RCC 7860 (cell line): ENCODE measurements around the gene USP15.
"Not testable (repeated sequence)": the region's sequence is repeated elsewhere in the genome, so short reads cannot be mapped to it uniquely, and the experiment has no call there.

Experiments used
- DNase-seq: peaks from one replicate; pipeline ENCODE4 v3.0.0-alpha.2; 2015; ENCODE audit warnings: low spot score
- FAIRE-seq: peaks from 2 replicates; lab custom pipeline; 2012; peaks lifted over from hg19 to GRCh38; lab: Jason Lieb, UNC

Gene USP15

DNA sequence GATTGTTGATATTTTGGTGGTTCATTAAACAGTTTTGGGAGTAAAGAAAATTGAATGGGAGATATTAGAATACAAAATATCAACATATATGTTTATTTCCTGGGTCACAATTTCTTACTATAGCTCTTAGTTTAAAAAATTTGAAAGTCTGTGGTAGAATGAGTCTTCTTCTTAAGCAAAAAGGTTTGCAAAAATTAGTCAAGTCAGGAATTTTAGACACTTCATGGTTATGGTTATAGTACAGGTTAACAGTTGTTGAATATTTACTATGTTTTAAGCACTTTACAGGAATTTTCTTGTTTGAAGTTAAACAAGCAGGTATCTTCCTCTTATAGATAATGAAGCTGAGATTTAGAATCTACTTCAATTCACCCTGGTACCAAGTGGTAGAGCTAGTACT is 56.8 kb downstream of the USP15 start:
- DNase-seq (no peak), FAIRE-seq (no peak)

DNA sequence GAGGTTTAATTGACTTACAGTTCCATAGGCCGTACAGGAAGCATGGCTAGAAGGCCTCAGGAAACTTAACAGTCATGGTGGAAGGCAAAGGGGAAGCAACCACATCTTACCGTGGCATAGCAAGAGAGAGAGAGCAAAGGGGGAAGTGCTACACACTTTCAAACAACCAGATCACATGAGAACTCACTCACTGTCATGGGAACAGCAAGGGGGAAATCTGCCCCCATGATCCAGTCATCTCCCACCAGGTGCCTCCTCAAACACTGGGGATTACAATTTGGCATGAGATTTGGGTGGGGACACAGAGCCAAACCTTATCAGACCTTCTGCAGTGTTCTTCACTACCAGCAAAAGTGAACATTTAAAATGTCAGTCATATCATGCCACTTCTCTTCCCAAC is 58.9 kb downstream of the USP15 start:
- no peak for DNase-seq
- no peak for FAIRE-seq

DNA sequence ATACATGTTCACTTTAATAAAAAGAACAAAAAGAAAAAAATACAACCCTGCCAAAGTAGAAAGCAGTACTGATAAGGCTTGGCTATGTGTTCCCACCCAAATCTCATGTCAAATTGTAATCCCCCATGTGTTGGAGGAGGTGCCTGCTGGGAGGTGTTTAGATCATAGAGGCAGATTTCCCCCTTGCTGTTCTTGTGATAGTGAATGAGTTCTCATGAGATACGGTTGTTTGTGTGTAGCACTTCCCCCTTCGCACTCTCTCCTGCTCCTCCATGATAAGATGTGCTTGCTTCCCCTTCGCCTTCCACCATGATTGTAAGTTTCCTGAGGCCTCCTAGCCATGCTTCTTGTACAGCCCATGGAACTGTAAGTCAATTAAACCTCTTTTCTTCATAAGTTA is 59.9 kb downstream of the USP15 start:
- FAIRE-seq: no peak

DNA sequence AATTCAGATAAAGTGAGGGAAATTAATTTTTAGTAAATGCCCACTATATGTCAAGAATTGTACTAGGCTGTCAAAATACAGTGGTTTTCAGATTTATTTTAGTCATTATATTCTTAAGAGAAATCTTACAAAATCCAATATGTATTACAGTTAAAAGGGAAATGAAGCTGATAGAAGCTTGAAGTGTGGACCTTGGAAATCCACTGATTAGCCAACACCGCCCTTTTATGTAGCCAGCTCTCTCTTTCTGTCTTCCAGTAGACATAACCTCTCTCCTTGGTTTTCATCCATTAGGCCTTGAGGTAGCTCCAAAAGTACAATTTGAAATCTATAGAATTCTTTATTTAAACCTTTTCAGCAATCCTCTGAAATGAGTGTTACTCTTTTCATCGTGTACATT is 63.2 kb downstream of the USP15 start:
- DNase-seq (no peak), FAIRE-seq (no peak)

More for the DNA sequence above, 59.9 kb downstream of the USP15 start:
- no peak for DNase-seq

DNA sequence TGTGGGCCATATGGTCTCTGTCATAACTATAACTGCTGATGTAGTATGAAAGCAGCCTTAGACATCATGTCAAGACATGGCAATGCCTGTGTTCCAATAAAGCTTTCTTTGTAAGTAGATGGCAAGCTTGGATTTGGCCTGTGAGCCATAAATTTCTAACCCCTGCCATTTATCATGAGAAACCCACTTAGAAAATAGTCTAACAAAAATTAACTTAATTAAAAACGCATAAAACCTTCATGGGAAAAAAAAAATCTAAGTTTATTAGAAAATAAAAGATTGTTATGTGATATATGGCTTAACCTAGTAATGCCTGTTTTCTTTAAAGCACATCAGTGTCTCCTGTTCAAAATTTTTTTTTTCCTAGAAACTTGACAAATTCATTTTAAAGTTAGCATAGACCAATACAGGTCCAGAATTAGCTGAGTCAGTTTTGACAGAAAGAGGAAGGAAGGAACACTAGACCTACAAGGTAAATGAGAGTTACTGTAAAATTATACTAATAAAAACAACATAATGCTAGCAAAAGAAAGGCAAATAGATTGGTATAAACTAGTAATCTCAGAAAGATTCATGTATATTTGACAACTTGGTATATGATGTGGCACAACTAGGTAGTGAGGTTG is 68.2 kb downstream of the USP15 start:
- DNase-seq: no peak
- FAIRE-seq: no peak

DNA sequence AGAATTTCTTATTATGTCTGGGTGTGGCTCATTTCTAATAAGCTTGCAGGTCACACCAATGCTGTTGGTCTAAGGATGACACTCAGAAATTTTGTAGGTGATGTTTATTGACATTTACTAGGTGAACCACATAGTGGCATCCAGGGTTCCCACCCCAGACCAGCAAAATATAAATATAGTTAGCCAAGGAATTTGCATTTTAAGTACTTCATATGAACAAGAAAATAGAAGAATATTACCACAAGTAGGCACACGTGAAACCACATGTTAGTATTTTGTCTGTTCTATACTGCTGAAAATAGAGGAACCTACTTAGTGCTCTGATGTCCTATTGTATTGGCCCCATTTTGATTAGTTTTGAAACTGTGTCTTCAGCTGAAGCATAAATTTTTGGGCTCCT is 71.1 kb downstream of the USP15 start:
- no peak for FAIRE-seq
- no peak for DNase-seq

DNA sequence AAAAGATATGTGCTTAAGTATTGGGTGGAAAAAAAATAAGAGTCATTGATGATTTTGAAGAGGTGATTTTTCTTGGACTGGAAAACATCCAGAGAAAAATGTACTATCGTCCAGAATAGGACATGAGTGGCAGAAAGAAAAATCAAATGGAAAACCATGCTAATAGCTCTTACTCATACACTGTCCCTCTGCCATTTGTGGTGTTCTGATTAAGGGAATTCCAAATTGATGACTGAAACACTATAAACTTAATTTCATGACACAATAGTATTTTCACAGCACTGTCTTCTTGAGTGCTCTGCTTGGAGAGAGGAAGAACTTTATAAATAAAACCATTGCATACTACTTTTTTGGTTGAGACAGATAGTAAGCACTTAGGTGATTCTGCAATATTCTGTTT is 72.4 kb downstream of the USP15 start:
- FAIRE-seq (no peak), DNase-seq (peak; percentile 15)

DNA sequence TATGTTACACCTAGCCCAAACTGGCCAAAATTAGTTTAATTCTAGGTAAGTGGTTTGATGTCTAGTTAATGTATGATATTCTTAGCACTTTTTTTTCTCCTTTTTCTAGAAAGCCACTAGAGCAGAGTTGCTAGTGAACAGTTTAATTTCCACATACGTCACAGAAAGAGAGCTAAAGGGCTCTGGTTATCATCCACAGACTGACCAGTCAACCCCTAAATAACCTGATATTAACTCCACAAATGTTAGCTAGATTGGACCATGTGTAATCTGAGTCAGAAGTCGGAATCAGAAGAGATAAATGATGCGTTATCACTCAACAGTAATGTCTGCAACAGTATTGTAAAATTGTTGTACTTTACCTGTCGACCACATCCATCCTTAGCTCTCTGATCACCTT is 74.9 kb downstream of the USP15 start:
- no peak for FAIRE-seq

DNA sequence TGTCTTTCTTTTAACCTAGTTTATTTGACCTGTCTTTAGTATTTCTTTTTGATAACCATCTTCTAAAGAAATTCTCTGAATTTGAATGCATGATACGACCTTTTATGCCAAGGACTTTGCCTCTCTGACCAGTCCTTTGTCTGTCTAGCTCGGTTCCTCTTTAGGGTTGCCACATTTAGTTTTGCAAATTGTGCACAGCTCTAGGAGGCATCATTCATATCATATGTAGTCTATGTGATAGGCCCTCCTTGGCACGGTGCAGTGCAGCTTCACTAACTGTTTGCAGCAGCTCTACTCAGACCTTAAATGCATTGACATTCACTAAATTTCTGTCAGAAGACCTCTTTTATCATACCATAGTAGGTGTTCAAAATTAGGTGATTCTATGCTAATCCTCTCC is 75.6 kb downstream of the USP15 start:
- DNase-seq: no peak
- no peak for FAIRE-seq

More for the DNA sequence above, 74.9 kb downstream of the USP15 start:
- DNase-seq: no peak

DNA sequence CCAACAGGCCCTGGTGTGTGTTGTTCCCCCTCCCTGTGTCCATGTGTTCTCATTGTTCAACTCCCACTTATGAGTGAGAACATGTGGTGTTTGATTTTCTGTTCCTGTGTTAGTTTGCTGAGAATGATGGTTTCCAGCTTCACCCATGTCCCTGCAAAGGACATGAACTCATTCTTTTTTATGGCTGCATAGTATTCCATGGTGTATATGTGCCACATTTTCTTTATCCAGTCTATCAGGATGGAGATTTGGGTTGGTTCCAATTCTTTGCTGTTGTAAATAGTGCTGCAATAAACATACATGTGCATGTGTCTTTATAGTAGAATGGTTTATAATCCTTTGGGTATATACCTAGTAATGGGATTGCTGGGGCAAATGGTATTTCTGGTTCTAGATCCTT is 77.4 kb downstream of the USP15 start:
- DNase-seq, FAIRE-seq: not testable (repeated sequence)

DNA sequence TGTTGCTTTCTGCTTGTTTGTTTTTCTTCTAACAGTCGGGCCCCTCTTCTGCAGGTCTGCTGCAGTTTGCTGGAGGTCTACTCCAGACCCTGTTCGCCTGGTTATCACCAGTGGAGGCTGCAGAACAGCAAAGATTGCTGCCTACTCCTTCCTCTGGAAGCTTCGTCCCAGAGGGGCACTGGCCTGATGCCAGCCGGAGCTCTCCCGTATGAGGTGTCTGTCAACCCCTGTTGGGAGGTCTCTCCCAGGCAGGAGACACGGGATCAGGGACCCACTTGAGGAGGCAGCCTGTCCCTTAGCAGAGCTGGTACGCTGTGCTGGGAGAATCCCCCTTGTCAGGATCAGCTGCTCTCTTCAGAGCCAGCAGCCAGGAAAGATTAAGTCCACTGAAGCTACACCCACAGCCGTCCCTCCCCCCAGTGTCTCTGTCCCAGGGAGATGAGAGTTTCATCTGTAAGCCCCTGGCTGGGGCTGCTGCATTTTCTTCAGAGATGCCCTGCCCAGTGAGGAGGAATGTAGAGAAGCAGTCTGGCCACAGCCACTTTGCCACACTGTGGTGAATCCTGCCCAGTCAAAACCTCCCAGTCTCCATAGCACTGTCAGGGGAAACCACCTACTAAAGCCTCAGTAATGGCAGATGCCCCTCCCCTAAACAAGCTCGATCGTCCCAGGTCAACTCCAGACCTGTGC is 82.6 kb downstream of the USP15 start:
- not testable (repeated sequence) for DNase-seq, FAIRE-seq

DNA sequence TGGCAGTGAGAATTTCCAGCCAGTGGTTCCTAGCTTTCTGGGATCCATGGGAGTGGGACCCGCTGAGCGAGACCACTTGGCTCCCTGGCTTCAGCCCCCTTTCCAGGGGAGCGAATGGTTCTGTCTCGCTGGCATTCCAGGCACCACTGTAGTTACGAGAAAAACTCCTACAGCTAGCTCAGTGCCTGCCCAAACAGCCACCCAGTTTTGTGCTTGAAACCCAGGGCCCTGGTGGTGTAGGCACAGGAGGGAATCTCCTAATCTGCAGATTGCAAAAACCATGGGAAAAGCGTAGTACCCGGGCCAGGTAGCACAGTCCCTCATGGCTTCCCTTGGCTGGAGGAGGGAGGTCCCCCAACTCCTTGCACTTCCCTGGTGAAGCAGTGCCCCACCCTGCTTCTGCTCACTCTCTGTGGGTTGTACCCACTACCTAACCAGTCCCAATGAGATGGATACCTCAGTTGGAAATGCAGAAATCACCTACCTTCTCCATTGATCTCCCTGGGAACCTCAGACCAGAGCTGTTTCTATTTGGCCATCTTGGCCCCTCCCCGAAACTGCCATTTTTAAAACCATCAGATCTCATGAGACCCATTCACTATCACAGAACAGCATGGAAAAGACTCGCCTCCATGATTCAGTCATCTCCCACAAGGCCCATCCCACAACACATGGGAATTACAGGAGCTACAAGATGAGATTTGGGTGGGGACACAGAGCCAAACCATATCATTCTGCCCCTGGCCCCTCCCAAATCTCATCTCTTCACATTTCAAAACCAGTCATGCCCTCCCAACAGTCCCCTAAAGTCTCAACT is 83.3 kb downstream of the USP15 start:
- FAIRE-seq, DNase-seq: not testable (repeated sequence)

DNA sequence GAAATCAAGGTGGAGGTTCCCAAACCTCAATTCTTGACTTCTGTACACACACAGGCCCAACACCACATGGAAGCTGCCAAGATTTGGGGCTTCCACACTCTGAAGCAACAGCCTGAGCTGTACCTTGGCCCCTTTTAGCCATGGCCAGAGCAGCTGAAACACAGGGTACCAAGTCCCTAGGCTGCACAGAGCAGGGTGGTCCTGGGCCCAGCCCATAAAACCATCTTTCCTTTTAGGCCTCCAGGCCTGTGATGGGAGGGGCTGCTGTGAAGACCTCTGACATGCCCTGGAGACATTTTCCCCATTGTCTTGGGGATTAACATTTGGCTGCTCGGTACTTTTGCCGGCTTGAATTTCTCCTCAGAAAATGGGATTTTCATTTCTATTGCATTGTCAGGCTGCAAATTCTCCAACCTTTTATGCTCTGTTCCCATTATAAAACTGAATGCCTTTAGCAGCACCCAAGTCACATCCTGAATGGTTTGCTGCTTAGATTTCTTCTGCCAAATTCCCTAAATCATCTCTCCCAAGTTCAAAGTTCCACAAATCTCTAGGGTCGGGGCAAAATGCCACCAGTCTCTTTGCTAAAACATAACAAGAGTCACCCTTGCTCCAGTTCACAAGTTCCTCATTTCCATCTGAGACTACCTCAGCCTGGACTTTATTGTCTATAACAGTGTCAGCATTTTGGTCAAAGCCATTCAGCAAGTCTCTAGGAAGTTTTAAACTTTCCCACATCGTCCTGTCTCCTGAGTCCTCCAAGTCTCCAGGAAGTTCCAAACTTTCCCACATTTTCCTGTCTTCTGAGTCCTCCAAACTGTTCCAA is 84.7 kb downstream of the USP15 start:
- FAIRE-seq, DNase-seq: not testable (repeated sequence)

DNA sequence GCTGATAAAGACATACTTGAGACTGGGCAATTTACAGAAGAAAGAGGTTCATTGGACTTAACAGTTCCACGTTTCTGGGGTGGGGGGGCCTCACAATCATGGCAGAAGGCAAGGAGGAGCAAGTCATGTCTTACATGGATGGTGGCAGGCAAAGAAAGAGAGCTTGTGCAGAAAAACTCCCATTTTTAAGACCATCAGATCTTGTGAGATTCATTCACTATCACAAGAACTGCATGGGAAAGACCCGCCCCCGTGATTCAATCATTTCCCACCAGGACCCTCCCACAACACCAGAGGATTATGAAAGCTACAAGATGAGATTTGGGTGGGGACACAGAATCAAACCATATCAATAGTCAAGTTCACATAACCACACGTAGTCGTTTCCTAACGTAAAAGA is 85.5 kb downstream of the USP15 start:
- FAIRE-seq: no peak
- no peak for DNase-seq

DNA sequence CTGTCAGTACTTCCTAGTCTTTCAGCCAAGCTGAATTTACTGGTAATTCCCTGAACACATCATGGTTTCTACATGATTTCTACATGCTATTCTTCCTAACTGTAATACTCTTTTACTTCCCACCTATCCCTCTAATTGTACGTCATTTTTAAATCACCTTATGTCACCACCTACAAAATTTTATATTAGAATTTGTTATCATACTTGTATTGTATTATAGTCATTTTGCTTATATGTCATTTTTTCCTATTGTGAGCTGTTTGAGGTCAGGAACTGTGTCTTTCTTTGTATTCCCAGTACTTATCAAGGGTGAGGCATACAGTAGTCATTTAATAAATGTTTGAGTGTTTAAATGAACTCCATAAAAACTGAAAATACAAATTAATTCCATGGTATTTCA is 86.6 kb downstream of the USP15 start:
- no peak for FAIRE-seq

DNA sequence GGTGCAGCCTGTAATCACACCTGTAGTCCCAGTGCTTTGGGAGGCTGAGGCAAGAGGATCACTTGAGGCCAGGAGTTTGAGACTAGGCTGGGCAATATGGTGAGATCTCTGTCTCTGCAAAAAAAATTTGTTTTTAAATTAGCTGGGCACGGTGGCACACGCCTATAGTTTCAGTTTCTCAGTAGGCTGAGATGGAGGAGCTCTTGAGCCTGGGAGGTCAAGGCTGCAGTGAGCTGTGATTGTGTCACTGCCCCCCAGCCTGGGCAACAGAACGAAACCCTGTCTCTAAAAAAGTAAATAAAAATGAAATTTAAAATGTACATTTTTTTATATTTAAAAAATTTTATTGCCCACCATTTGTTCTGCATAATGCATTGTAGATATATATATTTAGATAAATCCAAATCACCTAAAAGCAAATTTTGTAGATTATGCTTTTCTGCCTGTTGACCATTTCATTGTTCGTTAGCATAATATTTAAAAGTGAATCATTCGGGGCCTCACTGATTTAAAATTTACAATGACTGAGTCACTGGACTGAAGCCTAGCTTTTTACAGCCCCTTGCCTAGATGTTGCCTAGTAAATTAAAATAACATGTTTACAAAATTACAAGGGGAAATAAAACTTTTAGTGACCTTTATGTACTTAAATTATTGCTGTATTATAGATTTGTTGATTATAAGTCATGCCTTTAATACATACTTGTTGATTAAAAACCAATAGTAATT is 87.9 kb downstream of the USP15 start:
- DNase-seq: no peak
- no peak for FAIRE-seq

More for the DNA sequence above, 86.6 kb downstream of the USP15 start:
- DNase-seq: no peak

DNA sequence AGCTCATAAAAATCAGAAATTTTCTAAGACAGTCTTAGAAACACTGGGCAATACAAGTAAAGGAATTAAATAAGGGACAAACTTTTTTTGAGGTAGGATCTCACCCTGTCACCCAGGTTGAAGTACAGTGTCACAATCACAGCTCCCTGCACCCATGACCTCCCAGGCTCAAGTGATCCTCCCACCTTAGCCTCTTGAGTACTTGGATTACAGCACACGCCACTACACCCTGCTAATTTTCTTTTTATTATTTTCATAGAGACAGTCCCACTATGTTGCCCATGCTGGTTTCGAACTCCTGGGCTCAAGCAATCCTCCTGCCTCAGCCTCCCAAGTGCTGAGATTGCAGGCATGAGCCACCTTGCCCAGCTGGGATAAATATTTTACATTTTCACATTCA is 90.3 kb downstream of the USP15 start:
- FAIRE-seq: no peak
- no peak for DNase-seq

DNA sequence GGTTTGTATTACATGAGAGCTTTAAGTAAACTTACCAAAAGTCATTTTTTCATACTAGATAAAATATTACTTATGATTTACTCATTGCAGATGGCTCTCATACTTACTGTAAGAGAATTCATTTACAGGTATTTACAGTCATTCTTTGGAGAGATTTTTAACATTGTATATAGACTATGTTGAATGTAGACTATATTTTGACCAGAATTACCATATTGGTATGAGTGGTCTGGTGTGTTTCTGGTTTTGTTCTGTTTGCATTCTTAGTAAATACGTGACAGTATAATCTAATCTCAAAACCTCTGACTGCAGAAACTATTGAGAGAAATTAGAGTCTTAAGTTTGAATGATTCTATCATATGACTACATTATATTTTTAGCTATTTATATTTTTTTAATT is 91.1 kb downstream of the USP15 start:
- no peak for FAIRE-seq
- no peak for DNase-seq

DNA sequence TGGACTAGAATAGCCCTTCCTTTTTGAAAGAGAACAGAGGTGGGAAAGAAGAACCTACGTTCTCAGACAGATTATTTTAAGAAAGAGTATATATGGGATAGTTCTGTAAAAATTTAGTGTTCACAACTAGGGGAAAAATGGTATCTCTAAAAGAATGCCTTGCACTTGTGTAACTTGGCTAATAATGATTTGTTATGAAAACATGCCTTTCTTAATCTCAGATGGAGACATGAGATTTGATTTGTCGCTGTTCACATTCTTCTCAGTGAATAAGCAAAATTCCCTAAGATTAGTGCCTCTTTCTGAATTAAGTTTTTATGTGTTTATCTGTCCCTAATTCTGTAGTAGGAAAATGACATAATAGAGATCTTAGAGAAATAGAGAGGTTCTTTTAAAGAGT is 100.8 kb downstream of the USP15 start:
- DNase-seq (no peak), FAIRE-seq (no peak)

DNA sequence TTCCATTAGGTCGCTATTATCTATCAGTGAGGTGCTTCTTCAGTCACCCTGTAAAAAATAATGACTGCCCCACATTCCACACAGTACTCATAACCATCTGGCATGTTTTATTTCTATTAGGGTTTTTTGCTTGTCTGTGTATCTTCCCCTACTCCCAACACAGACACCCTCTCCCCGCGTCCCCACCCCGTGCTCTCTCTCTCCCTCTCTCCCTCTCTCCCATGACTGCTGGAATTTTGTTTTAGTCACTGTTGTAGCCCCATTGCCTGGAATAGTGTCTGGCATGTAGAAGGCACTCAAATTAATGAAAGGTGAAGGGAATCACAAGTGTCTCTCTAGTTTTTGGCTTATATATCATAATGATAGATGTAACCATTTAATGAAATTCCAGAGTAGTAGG is 103.3 kb downstream of the USP15 start:
- FAIRE-seq: no peak

More for the DNA sequence above, 103.3 kb downstream of the USP15 start:
- DNase-seq: no peak
